Glomerular visceral epithelial cell (primary cell): ENCODE results near the gene VSTM2B.
"Not testable (repeated sequence)": the region's sequence is repeated elsewhere in the genome, so short reads cannot be mapped to it uniquely, and the experiment has no call there.

Experiments
- DNase-seq: peaks from one replicate; pipeline ENCODE4 v3.0.0-alpha.2; 2016; ENCODE audit errors: extremely low spot score

VSTM2B gene

GRCh38 chr19:29530540-29531457, 5.0 kb downstream of the VSTM2B start:
- DNase-seq: no peak

- no peak for DNase-seq
Measured at GRCh38 chr19:29531458-29532025, 5.7 kb downstream of the VSTM2B start.

- DNase-seq: no peak
Measured at GRCh38 chr19:29532097-29532496, 6.3 kb downstream of the VSTM2B start.

GRCh38 chr19:29532956-29533355, 7.2 kb downstream of the VSTM2B start:
- DNase-seq: no peak

- no peak for DNase-seq
Measured at GRCh38 chr19:29533578-29534544, 8.1 kb downstream of the VSTM2B start.

- DNase-seq: no peak
Measured at GRCh38 chr19:29535214-29535831, 9.5 kb downstream of the VSTM2B start.

- DNase-seq: no peak
Measured at GRCh38 chr19:29535984-29536508, 10.3 kb downstream of the VSTM2B start.

- no peak for DNase-seq
Measured at GRCh38 chr19:29537181-29537580, 11.4 kb downstream of the VSTM2B start.

- DNase-seq: no peak
Measured at GRCh38 chr19:29537601-29538000, 11.8 kb downstream of the VSTM2B start.

- DNase-seq: no peak
Measured at GRCh38 chr19:29538146-29538545, 12.4 kb downstream of the VSTM2B start.

- DNase-seq: no peak
Measured at GRCh38 chr19:29538651-29539050, 12.9 kb downstream of the VSTM2B start.

- DNase-seq: no peak
Measured at GRCh38 chr19:29539131-29539530, 13.3 kb downstream of the VSTM2B start.

GRCh38 chr19:29539670-29540069, 13.9 kb downstream of the VSTM2B start:
- no peak for DNase-seq

- no peak for DNase-seq
Measured at GRCh38 chr19:29540114-29540513, 14.3 kb downstream of the VSTM2B start.

- DNase-seq: no peak
Measured at GRCh38 chr19:29541473-29542253, 15.9 kb downstream of the VSTM2B start.

- no peak for DNase-seq
Measured at GRCh38 chr19:29542327-29542726, 16.5 kb downstream of the VSTM2B start.

GRCh38 chr19:29542776-29543175, 17.0 kb downstream of the VSTM2B start:
- DNase-seq: no peak

GRCh38 chr19:29543381-29543780, 17.6 kb downstream of the VSTM2B start:
- no peak for DNase-seq

GRCh38 chr19:29544656-29545360, 19.0 kb downstream of the VSTM2B start:
- DNase-seq: no peak

GRCh38 chr19:29545447-29545846, 19.7 kb downstream of the VSTM2B start:
- not testable (repeated sequence) for DNase-seq
